ENCODE results near the gene BCL11B. TPM values are rescaled to one million over a fixed set of nuclear protein-coding genes. Genes with fewer than 3 reads are reported as not detected.

BCL11B gene
- total and polyA plus RNA-seq, 2 donors (not counting 1 experiment from before 2014, with no cell fraction given): under 0.01 TPM; not detected in 1

DNA sequence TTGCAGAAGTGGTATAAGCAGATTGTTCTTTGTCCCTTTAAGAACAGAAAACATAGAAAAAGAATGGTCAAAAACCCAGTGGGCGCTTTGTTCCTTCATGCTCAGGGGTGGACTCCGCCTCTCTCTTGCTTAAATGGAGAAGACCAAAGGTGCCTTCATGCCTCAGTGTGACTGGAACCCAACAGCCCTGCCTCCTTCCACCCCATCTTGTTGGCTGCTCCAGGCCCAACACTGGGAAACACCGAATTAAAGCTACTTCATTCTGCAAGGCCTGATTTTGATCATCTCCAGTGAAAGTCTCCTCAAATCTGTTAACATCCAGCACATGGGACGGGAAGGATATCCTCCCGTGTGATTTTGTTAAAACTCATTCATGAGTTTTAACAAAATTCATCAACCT, 103.7 kb downstream of the BCL11B start:
- TF ChIP-seq EZH2 (IDR thresholded peaks at IDR 0.05; ENCODE audit: low read length, missing control alignments): no peak
- TF ChIP-seq, protein P1, sequence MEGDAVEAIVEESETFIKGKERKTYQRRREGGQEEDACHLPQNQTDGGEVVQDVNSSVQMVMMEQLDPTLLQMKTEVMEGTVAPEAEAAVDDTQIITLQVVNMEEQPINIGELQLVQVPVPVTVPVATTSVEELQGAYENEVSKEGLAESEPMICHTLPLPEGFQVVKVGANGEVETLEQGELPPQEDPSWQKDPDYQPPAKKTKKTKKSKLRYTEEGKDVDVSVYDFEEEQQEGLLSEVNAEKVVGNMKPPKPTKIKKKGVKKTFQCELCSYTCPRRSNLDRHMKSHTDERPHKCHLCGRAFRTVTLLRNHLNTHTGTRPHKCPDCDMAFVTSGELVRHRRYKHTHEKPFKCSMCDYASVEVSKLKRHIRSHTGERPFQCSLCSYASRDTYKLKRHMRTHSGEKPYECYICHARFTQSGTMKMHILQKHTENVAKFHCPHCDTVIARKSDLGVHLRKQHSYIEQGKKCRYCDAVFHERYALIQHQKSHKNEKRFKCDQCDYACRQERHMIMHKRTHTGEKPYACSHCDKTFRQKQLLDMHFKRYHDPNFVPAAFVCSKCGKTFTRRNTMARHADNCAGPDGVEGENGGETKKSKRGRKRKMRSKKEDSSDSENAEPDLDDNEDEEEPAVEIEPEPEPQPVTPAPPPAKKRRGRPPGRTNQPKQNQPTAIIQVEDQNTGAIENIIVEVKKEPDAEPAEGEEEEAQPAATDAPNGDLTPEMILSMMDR (conservative IDR thresholded peaks at IDR 0.05 in 1 of 2, IDR thresholded peaks at IDR 0.05 in 1 of 2; ENCODE audit: low read depth in 1 of 2, low read length in 2 of 2): no peak
- H3K9ac ChIP-seq (ENCODE audit: insufficient read depth, low read length): no peak overlapping the region

DNA sequence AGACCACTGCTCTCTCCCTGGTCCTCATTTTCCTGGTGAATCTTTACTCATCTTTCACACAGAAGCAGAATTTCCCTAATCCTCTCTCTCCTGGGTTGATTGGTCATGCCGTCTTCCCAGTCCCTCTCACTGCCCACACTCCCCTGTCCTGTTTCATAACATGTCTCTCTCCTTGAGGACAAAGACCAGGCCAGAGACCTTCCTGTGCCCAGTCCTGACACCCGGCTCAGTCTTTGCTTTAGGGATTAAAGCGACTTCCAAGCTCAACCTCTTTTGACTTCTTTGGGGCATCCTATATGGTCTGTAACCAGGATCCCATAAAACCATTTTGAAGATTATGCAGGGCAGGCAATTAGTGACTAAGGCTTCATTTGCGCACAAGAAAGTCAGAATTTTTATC, 105.5 kb downstream of the BCL11B start:
- no peak overlapping the region for H2AFZ ChIP-seq (ENCODE audit: low read length)
- H4K20me1 ChIP-seq (ENCODE audit: control insufficient read depth, extremely low read depth, insufficient read depth, low read length): no peaks in the 10 kb centered on the region
- H3K4me2 ChIP-seq (ENCODE audit: extremely low read depth, insufficient read depth, low read length): no peak overlapping the region
- H3K4me3 ChIP-seq (replicated peaks in 1 of 4; ENCODE audit: control extremely low read depth in 1 of 4, insufficient read depth in 1 of 4, low read depth in 3 of 4, low read length in 4 of 4): no peak overlapping the region
- H3K36me3 ChIP-seq (ENCODE audit: control insufficient read depth, insufficient read depth, low read length): no peaks in the 10 kb centered on the region
- DNase-seq (ENCODE audit: low read depth in 2 of 2): no peak
- no peak overlapping the region for H3K9ac ChIP-seq (ENCODE audit: insufficient read depth, low read length)
- H3K27me3 ChIP-seq (ENCODE audit: control insufficient read depth, insufficient read depth, low read length): no peaks in the 10 kb centered on the region
- H3K27ac ChIP-seq (ENCODE audit: insufficient read depth, low read length): no peak overlapping the region
- no peaks in the 10 kb centered on the region for H3K4me1 ChIP-seq (ENCODE audit: control insufficient read depth, extremely low read depth, insufficient read depth, low read length)
- H3K9me3 ChIP-seq (ENCODE audit: control insufficient read depth, insufficient read depth, low read depth, low read length): no peaks in the 10 kb centered on the region
- H3K79me2 ChIP-seq (ENCODE audit: control insufficient read depth, insufficient read depth, low read length): no peaks in the 10 kb centered on the region
- TF ChIP-seq, protein P1 (conservative IDR thresholded peaks at IDR 0.05 in 1 of 2, IDR thresholded peaks at IDR 0.05 in 1 of 2; ENCODE audit: low read depth in 1 of 2, low read length in 2 of 2): no peak
- TF ChIP-seq EZH2 (IDR thresholded peaks at IDR 0.05; ENCODE audit: low read length, missing control alignments): no peak

More for the DNA sequence above, 103.7 kb downstream of the BCL11B start:
- Histone ChIP-seq H3K27me3 (ENCODE audit: control insufficient read depth, insufficient read depth, low read length) (no peaks in the 10 kb centered on the region), H3K4me1 (ENCODE audit: control insufficient read depth, extremely low read depth, insufficient read depth, low read length) (no peaks in the 10 kb centered on the region), H4K20me1 (ENCODE audit: control insufficient read depth, extremely low read depth, insufficient read depth, low read length) (no peaks in the 10 kb centered on the region), H2AFZ (ENCODE audit: low read length) (no peak overlapping the region), H3K4me2 (ENCODE audit: extremely low read depth, insufficient read depth, low read length) (no peak overlapping the region), H3K79me2 (ENCODE audit: control insufficient read depth, insufficient read depth, low read length) (no peaks in the 10 kb centered on the region), H3K4me3 (replicated peaks in 1 of 4; ENCODE audit: control extremely low read depth in 1 of 4, insufficient read depth in 1 of 4, low read depth in 3 of 4, low read length in 4 of 4) (no peak overlapping the region), H3K36me3 (ENCODE audit: control insufficient read depth, insufficient read depth, low read length) (no peaks in the 10 kb centered on the region), H3K27ac (ENCODE audit: insufficient read depth, low read length) (no peak overlapping the region), H3K9me3 (ENCODE audit: control insufficient read depth, insufficient read depth, low read depth, low read length) (no peaks in the 10 kb centered on the region)
- no peak for DNase-seq (ENCODE audit: low read depth in 2 of 2)

DNA sequence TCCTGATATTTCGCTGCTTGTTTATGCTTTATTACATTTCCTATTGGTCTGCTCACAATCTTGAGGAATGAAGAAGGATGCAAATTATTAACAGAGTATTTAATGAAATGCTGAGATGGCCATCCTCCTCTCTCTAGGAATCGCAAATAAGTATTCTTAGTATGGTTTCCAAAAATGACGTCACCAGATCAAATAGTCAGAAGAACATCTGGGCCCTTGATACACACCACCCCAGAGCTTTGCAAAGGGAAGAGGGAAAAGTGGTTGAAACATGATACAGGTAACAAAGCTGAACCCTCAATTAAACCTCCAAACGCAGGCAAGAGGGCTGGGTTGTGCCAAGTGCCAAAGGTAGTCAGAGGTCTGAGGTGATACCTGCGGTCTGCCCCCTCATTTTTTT, 107.3 kb downstream of the BCL11B start:
- H2AFZ ChIP-seq (ENCODE audit: low read length): no peak overlapping the region
- TF ChIP-seq, protein P1 (conservative IDR thresholded peaks at IDR 0.05 in 1 of 2, IDR thresholded peaks at IDR 0.05 in 1 of 2; ENCODE audit: low read depth in 1 of 2, low read length in 2 of 2): no peak
- TF ChIP-seq EZH2 (IDR thresholded peaks at IDR 0.05; ENCODE audit: low read length, missing control alignments): no peak
- no peaks in the 10 kb centered on the region for H4K20me1 ChIP-seq (ENCODE audit: control insufficient read depth, extremely low read depth, insufficient read depth, low read length)
- no peaks in the 10 kb centered on the region for H3K4me1 ChIP-seq (ENCODE audit: control insufficient read depth, extremely low read depth, insufficient read depth, low read length)
- H3K79me2 ChIP-seq (ENCODE audit: control insufficient read depth, insufficient read depth, low read length): no peaks in the 10 kb centered on the region
- no peak overlapping the region for H3K4me3 ChIP-seq (replicated peaks in 1 of 4; ENCODE audit: control extremely low read depth in 1 of 4, insufficient read depth in 1 of 4, low read depth in 3 of 4, low read length in 4 of 4)
- no peak for DNase-seq (ENCODE audit: low read depth in 2 of 2)
- H3K4me2 ChIP-seq (ENCODE audit: extremely low read depth, insufficient read depth, low read length): no peak overlapping the region
- no peak overlapping the region for H3K9ac ChIP-seq (ENCODE audit: insufficient read depth, low read length)
- no peaks in the 10 kb centered on the region for H3K27me3 ChIP-seq (ENCODE audit: control insufficient read depth, insufficient read depth, low read length)
- H3K27ac ChIP-seq (ENCODE audit: insufficient read depth, low read length): no peak overlapping the region
- no peaks in the 10 kb centered on the region for H3K9me3 ChIP-seq (ENCODE audit: control insufficient read depth, insufficient read depth, low read depth, low read length)
- H3K36me3 ChIP-seq (ENCODE audit: control insufficient read depth, insufficient read depth, low read length): no peaks in the 10 kb centered on the region
